ACC112 (cell line): ENCODE results near the gene IL17F.
"Not testable (repeated sequence)": the region's sequence is repeated elsewhere in the genome, so short reads cannot be mapped to it uniquely, and the experiment has no call there.

ENCODE experiments used
- H2AFZ ChIP-seq: fragments of 200-600 bp; sonication (generic); one replicate; pipeline ENCODE4 v1.6.0; 2017; ENCODE audit warnings: antibody characterized with exemption, low read length; ENCODE audit not compliant: unreplicated experiment
- H3K27ac ChIP-seq: fragments of 200-600 bp; sonication (generic); 2 replicates; pipeline ENCODE4 v1.5.1; 2014; ENCODE audit warnings: low read depth, mild to moderate bottlenecking, antibody characterized with exemption, low read length, moderate library complexity
- H3K27me3 ChIP-seq: fragments of 200-600 bp; sonication (generic); 2 replicates; pipeline ENCODE4 v1.6.1; 2014; ENCODE audit warnings: mild to moderate bottlenecking, antibody characterized with exemption, low read length, moderate library complexity, mixed read lengths; ENCODE audit not compliant: insufficient read depth
- H3K36me3 ChIP-seq: fragments of 200-600 bp; sonication (generic); 2 replicates; pipeline ENCODE4 v1.6.1; 2016; ENCODE audit warnings: mild to moderate bottlenecking, antibody characterized with exemption, low read length, moderate library complexity, mixed read lengths; ENCODE audit not compliant: insufficient read depth
- H3K4me1 ChIP-seq: fragments of 200-600 bp; sonication (generic); one replicate; pipeline ENCODE4 v1.6.1; 2016; ENCODE audit warnings: low read length, mixed read lengths; ENCODE audit not compliant: insufficient read depth, unreplicated experiment, control insufficient read depth
- H3K4me3 ChIP-seq: fragments of 200-600 bp; sonication (generic); 2 replicates; pipeline ENCODE4 v1.5.1; 2014; ENCODE audit warnings: mild to moderate bottlenecking, low read depth, low read length
- H3K79me2 ChIP-seq: fragments of 200-600 bp; sonication (generic); one replicate; pipeline ENCODE4 v1.6.0; 2016; ENCODE audit warnings: low read length; ENCODE audit not compliant: control insufficient read depth, unreplicated experiment, insufficient read depth

The IL17F gene

DNA sequence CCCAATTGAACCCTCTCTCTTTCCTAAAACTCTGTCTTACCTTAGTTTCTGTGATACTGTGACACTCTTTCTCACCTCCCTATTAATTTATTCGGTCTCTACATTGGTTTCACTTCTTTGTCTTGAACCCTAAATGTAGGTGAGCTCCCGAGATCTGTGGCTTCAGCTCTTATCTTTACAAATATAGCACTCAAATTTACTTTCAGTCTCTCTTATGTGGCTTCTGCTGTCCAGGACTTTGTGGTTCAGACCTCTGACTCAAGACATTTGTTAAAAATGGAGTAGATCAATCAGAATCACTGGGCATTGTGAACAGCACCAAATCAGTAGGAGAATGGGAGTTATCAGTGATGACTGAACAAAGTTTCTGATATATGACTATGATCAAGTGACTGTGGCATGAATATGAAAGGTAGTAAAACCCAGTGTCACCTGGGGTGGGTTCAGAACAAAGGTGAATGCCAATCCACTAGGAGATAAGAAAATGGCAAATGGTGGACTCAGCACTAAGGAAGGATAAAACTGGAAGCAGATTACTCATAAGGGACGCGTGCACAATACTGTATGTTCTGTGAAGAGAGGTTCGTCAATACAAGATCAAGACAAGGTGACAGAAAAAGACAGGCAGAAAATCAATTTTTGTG lies 27.2 kb downstream of the IL17F start:
- Histone ChIP-seq H3K4me1 (no peaks in the 10 kb centered on the region), H3K27ac (no peak overlapping the region), H3K27me3 (peaks cover 77% of the 10 kb centered on the region), H3K79me2 (no peaks in the 10 kb centered on the region), H3K36me3 (no peaks in the 10 kb centered on the region), H3K4me3 (no peak overlapping the region), H2AFZ (no peak overlapping the region)

- Histone ChIP-seq H3K4me3 (no peak overlapping the region), H3K27ac (no peak overlapping the region), H3K4me1 (no peaks in the 10 kb centered on the region), H3K27me3 (peaks cover 72% of the 10 kb centered on the region), H2AFZ (no peak overlapping the region), H3K36me3 (no peaks in the 10 kb centered on the region), H3K79me2 (no peaks in the 10 kb centered on the region)
Observed at GRCh38 chr6:52215787-52216186, 28.5 kb downstream of the IL17F start.

DNA sequence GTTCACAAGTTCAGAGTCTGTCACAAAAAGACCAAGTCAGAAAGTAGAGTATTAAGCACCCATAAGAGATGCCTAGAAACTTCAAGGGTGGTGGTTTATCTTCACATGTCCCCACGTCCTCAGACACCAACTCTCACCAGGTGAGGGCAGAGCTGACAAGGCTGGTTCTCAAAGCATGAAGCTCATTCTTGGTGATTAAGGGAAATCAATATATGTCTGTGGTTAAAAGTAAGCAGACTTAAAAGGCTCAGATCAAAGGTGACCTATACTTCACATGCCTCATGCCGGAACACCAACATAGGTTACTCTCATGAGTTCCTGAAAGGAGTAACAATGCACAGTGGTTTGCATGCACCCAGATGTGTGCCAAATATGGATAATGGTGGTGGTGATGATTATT lies 31.2 kb downstream of the IL17F start:
- H3K79me2 ChIP-seq: no peaks in the 10 kb centered on the region
- peaks cover 54% of the 10 kb centered on the region for H3K27me3 ChIP-seq
- H3K4me1 ChIP-seq: no peaks in the 10 kb centered on the region
- H3K27ac ChIP-seq: no peak overlapping the region
- no peak overlapping the region for H3K4me3 ChIP-seq
- no peaks in the 10 kb centered on the region for H3K36me3 ChIP-seq
- no peak overlapping the region for H2AFZ ChIP-seq

GRCh38 chr6:52210227-52210626 lies 34.1 kb downstream of the IL17F start:
- H3K4me1 ChIP-seq: no peaks in the 10 kb centered on the region
- no peaks in the 10 kb centered on the region for H3K79me2 ChIP-seq
- no peak overlapping the region for H2AFZ ChIP-seq
- no peak overlapping the region for H3K27ac ChIP-seq
- no peaks in the 10 kb centered on the region for H3K36me3 ChIP-seq
- H3K4me3 ChIP-seq: no peak overlapping the region
- H3K27me3 ChIP-seq: peaks cover 38% of the 10 kb centered on the region

GRCh38 chr6:52209770-52210169 lies 34.5 kb downstream of the IL17F start:
- peaks cover 33% of the 10 kb centered on the region for H3K27me3 ChIP-seq
- no peaks in the 10 kb centered on the region for H3K79me2 ChIP-seq
- no peak overlapping the region for H3K27ac ChIP-seq
- H2AFZ ChIP-seq: no peak overlapping the region
- no peak overlapping the region for H3K4me3 ChIP-seq
- no peaks in the 10 kb centered on the region for H3K4me1 ChIP-seq
- H3K36me3 ChIP-seq: no peaks in the 10 kb centered on the region

GRCh38 chr6:52208612-52209011 lies 35.7 kb downstream of the IL17F start:
- no peaks in the 10 kb centered on the region for H3K4me1 ChIP-seq
- H3K27me3 ChIP-seq: peaks cover 23% of the 10 kb centered on the region; the same call in 1 of the 2 replicates
- H3K79me2 ChIP-seq: no peaks in the 10 kb centered on the region
- H3K4me3 ChIP-seq: no peak overlapping the region
- H2AFZ ChIP-seq: no peak overlapping the region
- H3K27ac ChIP-seq: no peak overlapping the region
- no peaks in the 10 kb centered on the region for H3K36me3 ChIP-seq

GRCh38 chr6:52207066-52207465 lies 37.2 kb downstream of the IL17F start:
- H3K79me2 ChIP-seq: no peaks in the 10 kb centered on the region
- no peak overlapping the region for H3K27ac ChIP-seq
- no peaks in the 10 kb centered on the region for H3K4me1 ChIP-seq
- no peaks in the 10 kb centered on the region for H3K36me3 ChIP-seq
- H2AFZ ChIP-seq: no peak overlapping the region
- peaks cover 7% of the 10 kb centered on the region; the same call in 1 of the 2 replicates for H3K27me3 ChIP-seq
- no peak overlapping the region for H3K4me3 ChIP-seq

- Histone ChIP-seq H3K4me3 (no peak overlapping the region), H2AFZ (no peak overlapping the region), H3K27me3 (peaks cover 12% of the 10 kb centered on the region; the same call in 1 of the 2 replicates), H3K4me1 (no peaks in the 10 kb centered on the region), H3K79me2 (no peaks in the 10 kb centered on the region), H3K27ac (no peak overlapping the region), H3K36me3 (no peaks in the 10 kb centered on the region)
Observed at GRCh38 chr6:52201493-52201892, 42.8 kb downstream of the IL17F start.

- no peaks in the 10 kb centered on the region for H3K4me1 ChIP-seq
- no peaks in the 10 kb centered on the region for H3K36me3 ChIP-seq
- H3K27me3 ChIP-seq: peaks cover 12% of the 10 kb centered on the region; the same call in 1 of the 2 replicates
- H3K27ac ChIP-seq: no peak overlapping the region
- H3K79me2 ChIP-seq: no peaks in the 10 kb centered on the region
- no peak overlapping the region for H2AFZ ChIP-seq
- no peak overlapping the region for H3K4me3 ChIP-seq
Observed at GRCh38 chr6:52201046-52201445, 43.3 kb downstream of the IL17F start.

DNA sequence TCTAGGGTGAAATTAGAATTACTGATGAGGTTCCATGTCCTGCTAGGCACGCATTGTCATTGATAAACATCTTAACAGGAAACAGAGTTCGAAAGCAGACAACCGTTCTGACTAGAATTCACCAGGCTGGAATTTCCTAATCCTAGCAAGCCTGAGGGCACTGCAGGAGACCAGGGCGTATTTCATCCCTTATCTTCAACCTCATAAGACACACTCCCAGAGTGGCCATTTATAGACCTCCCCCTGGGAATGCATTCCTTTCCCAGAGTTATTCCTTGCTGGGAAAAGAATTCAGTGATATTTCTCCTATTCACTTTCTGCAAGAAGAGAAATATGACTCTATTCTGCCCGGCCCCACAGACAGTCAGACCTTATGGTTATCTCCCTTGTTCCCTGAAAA lies 44.2 kb downstream of the IL17F start:
- not testable (repeated sequence) for H2AFZ ChIP-seq, H3K36me3 ChIP-seq, H3K4me1 ChIP-seq, H3K79me2 ChIP-seq, H3K4me3 ChIP-seq, H3K27ac ChIP-seq
- H3K27me3 ChIP-seq: peaks cover 12% of the 10 kb centered on the region; the same call in 1 of the 2 replicates

- Histone ChIP-seq H2AFZ (no peak overlapping the region), H3K36me3 (no peaks in the 10 kb centered on the region), H3K27ac (no peak overlapping the region), H3K4me1 (no peaks in the 10 kb centered on the region), H3K4me3 (no peak overlapping the region), H3K79me2 (no peaks in the 10 kb centered on the region), H3K27me3 (peaks cover 17% of the 10 kb centered on the region)
Observed at GRCh38 chr6:52195886-52196285, 48.4 kb downstream of the IL17F start.
